Loucy (cell line): Measurements from ENCODE around the gene MYOZ3.

Experiments used
- EZH2phosphoT487 ChIP-seq: fragments of 200-600 bp; IDR thresholded peaks from 2 replicates; pipeline ENCODE4 v1.6.1; 2018; ENCODE audit warnings: antibody characterized with exemption, mild to moderate bottlenecking, moderate library complexity, borderline replicate concordance
- TF ChIP-seq, protein P1 (sequence below): fragments of 200-600 bp; sonication (generic); conservative IDR thresholded peaks from 2 replicates; pipeline ENCODE4 v1.5.1; 2014; ENCODE audit warnings: mild to moderate bottlenecking, antibody characterized with exemption, low read length

DNA sequence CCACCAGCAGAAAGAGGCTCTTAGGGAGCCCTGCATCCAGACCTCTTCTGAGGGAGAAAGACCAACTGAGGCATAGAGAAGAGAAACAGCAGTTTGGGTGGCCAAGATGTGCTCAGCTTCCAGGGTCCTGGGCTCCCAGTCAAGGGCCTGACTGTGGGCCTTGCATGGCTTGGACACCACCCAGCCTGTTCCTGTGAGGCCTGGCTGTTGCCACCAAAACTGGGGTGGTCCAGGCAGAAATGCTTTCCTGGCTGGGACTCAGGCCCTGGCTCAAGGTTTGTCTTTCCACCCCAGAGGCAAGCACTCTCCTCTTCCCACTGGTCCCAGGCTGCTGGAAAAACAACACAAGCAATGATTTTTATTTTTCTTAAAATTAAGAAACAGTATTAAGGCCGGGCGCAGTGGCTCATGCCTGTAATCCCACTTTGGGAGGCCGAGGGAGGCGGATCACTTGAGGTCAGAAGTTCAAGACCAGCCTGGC, 13.3 kb downstream of the MYOZ3 start:
- TF ChIP-seq, protein P1, sequence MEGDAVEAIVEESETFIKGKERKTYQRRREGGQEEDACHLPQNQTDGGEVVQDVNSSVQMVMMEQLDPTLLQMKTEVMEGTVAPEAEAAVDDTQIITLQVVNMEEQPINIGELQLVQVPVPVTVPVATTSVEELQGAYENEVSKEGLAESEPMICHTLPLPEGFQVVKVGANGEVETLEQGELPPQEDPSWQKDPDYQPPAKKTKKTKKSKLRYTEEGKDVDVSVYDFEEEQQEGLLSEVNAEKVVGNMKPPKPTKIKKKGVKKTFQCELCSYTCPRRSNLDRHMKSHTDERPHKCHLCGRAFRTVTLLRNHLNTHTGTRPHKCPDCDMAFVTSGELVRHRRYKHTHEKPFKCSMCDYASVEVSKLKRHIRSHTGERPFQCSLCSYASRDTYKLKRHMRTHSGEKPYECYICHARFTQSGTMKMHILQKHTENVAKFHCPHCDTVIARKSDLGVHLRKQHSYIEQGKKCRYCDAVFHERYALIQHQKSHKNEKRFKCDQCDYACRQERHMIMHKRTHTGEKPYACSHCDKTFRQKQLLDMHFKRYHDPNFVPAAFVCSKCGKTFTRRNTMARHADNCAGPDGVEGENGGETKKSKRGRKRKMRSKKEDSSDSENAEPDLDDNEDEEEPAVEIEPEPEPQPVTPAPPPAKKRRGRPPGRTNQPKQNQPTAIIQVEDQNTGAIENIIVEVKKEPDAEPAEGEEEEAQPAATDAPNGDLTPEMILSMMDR: no peak
- TF ChIP-seq EZH2phosphoT487: no peak
